Activated CD4-positive, alpha-beta T cell treated with anti-CD3 and anti-CD28 coated beads, Interleukin-2, Interleukin-6, amounts not matched to agents 100 ng/mL and 50 ng/mL, durations not matched to agents 16 hours and 8 hours (primary cell): ENCODE results near the gene ZNF165.

Source experiments
- DNase-seq: peaks from one replicate; pipeline ENCODE4 v3.0.0-alpha.2; 2020

The ZNF165 gene

GRCh38 chr6:28124350-28124970 lies 44.1 kb downstream of the ZNF165 start, which contains the start of gene ZSCAN16:
Gene ZSCAN16 (plus strand): TSS chr6:28124609. CDS start chr6:28125444, 835 bp downstream.
- DNase-seq, result peak; percentile 86

- no peak for DNase-seq
Measured at GRCh38 chr6:28124971-28125353, 44.6 kb downstream of the ZNF165 start.

- no peak for DNase-seq
Measured at GRCh38 chr6:28125401-28125800, 45.0 kb downstream of the ZNF165 start.

GRCh38 chr6:28134015-28134414 lies 53.6 kb downstream of the ZNF165 start:
- DNase-seq, result peak; percentile 49

GRCh38 chr6:28134716-28135115 lies 54.3 kb downstream of the ZNF165 start:
- DNase-seq, result no peak

- DNase-seq, result peak; percentile 30
Measured at GRCh38 chr6:28135393-28135792, 55.0 kb downstream of the ZNF165 start.

GRCh38 chr6:28136585-28137504 lies 56.5 kb downstream of the ZNF165 start:
- DNase-seq, result peak; percentile 92

GRCh38 chr6:28137505-28137981 lies 57.2 kb downstream of the ZNF165 start:
- peak; percentile 66 for DNase-seq
